ENCODE data around the gene NPRL2. TPM values are rescaled to one million over a fixed set of nuclear protein-coding genes. Genes with fewer than 3 reads are reported as not detected.

NPRL2 gene
- total and polyA plus RNA-seq, 9 of the 15 experiments (the other 6 are each of a cell fraction or from before 2014, with no cell fraction given) = 17.4 to 40.4 (median 24.4) TPM

- TF ChIP-seq BCOR (IDR thresholded peaks at IDR 0.05) (no peak), ZNF77 (CRISPR knock-in tag; IDR thresholded peaks at IDR 0.05) (no peak), HEY1 (CRISPR knock-in tag; IDR thresholded peaks at IDR 0.05; ENCODE audit: borderline replicate concordance) (no peak), MTA2 (IDR thresholded peaks at IDR 0.05; ENCODE audit: low read depth) (no peak), DPF2 (IDR thresholded peaks at IDR 0.05) (peak; percentile 52; the same call in 1 of the 2 replicates), PYGO2 (tag; IDR thresholded peaks at IDR 0.05) (no peak), ZNF134 (CRISPR knock-in tag; conservative IDR thresholded peaks at IDR 0.05) (no peak), CHD7 (IDR thresholded peaks at IDR 0.05; ENCODE audit: low read depth, low read length) (no peak), HBP1 (CRISPR knock-in tag; IDR thresholded peaks at IDR 0.05) (no peak), RCOR1 (IDR thresholded peaks at IDR 0.05; ENCODE audit: borderline replicate concordance in 1 of 2, low read depth in 2 of 2, low read length in 2 of 2) (0 out of 4 replicates have a peak, but pooled peaks of 1 of the 2 experiments have one; percentile 17), GATA2 (CRISPR knock-in tag; IDR thresholded peaks at IDR 0.05) (peak; percentile 13; the same call in 1 of the 2 replicates), RB1 (IDR thresholded peaks at IDR 0.05; ENCODE audit: low read depth) (peak; percentile 52; the same call in 1 of the 2 replicates), ZNF212 (CRISPR knock-in tag; IDR thresholded peaks at IDR 0.05) (no peak), NR1H2 (CRISPR knock-in tag; IDR thresholded peaks at IDR 0.05) (no peak), ESRRB (CRISPR knock-in tag; IDR thresholded peaks at IDR 0.05; ENCODE audit: borderline replicate concordance) (no peak), EGR1 (conservative IDR thresholded peaks at IDR 0.05) (0 out of 2 replicates have a peak, but pooled peaks have one; percentile 7), ARID1B (IDR thresholded peaks at IDR 0.05) (peak; percentile 47), CTBP1 (IDR thresholded peaks at IDR 0.05; ENCODE audit: borderline replicate concordance) (peak; percentile 47; the same call in 1 of the 2 replicates)
Observed at GRCh38 chr3:50324351-50325112, 26.0 kb downstream of the NPRL2 start (continued).

Data from K562 (cell line).